Measurements from ENCODE around the gene LHPP. TPM values are rescaled to one million over a fixed set of nuclear protein-coding genes. Genes with fewer than 3 reads are reported as not detected.

Gene LHPP
- total RNA-seq, 1 donor from 2014 or later: 8.4 TPM

DNA sequence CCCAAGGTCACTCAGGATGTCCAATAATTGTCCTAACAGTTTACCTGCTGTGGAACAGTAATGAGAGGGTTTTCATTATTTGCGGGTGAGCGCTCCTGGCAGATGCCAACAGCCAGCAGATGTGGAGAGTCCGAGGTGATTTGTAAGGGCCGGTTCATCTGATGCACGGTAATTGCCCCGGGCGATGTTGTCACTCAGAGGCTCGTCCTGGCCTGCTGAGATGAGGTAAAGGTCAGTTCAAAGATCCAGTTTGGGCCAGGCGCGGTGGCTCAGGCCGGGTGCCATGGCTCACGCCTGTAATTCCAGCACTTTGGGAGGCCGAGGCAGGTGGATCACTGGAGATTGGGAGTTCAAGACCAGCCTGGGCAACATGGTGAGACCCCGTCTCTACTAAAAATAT is 16.9 kb downstream of the LHPP start:
- Mint-ChIP-seq H3K36me3 (ENCODE audit: low read depth) (no peaks in the 10 kb centered on the region), H3K4me3 (ENCODE audit: low read depth) (no peak overlapping the region), H3K4me1 (ENCODE audit: low read depth) (no peaks in the 10 kb centered on the region), H3K27me3 (ENCODE audit: low read depth) (no peaks in the 10 kb centered on the region), H3K27ac (no peak overlapping the region), H3K9me3 (no peaks in the 10 kb centered on the region)
- DNase-seq (ENCODE audit: low spot score): no peak
- intact Hi-C loops (cut with micrococcal nuclease): no loop called here

DNA sequence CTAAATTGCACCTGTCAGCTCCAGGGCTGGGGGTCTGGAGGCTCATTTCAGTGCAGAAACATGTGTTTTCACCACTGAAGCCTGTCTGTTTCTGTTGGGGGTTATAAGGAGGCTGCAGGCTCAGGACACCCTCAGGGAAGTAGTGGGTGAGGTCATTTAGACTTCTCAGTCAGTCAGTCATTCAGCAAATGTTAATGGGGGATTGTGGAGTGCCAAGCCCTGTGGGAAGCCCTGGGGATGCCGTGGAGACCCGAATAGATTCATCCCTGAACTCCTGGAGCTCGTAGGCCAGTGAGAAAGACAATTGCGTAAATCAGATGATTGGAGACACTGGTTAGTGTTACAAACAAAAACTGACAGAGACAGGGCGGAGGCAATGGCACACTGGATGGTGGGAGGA is 19.2 kb downstream of the LHPP start:
- Mint-ChIP-seq H3K27ac (no peak overlapping the region), H3K36me3 (ENCODE audit: low read depth) (no peaks in the 10 kb centered on the region), H3K27me3 (ENCODE audit: low read depth) (no peaks in the 10 kb centered on the region), H3K4me3 (ENCODE audit: low read depth) (no peak overlapping the region), H3K9me3 (no peaks in the 10 kb centered on the region), H3K4me1 (ENCODE audit: low read depth) (no peaks in the 10 kb centered on the region)
- no peak for DNase-seq (ENCODE audit: low spot score)
- intact Hi-C loops (cut with micrococcal nuclease): no loop called here

DNA sequence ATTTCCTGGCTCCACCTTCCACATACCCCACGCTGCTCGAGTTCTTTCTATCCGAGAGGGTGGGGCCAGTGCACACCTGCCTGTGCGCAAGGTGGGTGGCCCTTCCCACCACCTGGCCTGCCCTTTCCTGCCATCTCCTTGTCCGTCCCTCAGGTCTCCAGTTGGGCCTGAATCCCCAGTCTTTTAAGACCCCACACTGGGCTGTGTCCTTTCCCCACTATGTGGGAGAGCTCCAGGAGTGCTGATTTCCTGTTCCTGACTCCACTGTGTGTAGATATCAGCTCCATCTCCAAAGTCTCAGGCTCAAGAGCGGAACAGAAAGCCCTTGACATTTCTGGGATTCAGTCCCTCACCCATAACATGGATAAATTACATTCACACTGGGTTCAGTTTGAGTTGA is 20.1 kb downstream of the LHPP start:
- Mint-ChIP-seq H3K27ac (no peak overlapping the region), H3K4me1 (ENCODE audit: low read depth) (no peaks in the 10 kb centered on the region), H3K9me3 (peaks cover 7% of the 10 kb centered on the region), H3K36me3 (ENCODE audit: low read depth) (no peaks in the 10 kb centered on the region), H3K4me3 (ENCODE audit: low read depth) (no peak overlapping the region), H3K27me3 (ENCODE audit: low read depth) (no peaks in the 10 kb centered on the region)
- no peak for DNase-seq (ENCODE audit: low spot score)
- intact Hi-C loops (cut with micrococcal nuclease): no loop called here

DNA sequence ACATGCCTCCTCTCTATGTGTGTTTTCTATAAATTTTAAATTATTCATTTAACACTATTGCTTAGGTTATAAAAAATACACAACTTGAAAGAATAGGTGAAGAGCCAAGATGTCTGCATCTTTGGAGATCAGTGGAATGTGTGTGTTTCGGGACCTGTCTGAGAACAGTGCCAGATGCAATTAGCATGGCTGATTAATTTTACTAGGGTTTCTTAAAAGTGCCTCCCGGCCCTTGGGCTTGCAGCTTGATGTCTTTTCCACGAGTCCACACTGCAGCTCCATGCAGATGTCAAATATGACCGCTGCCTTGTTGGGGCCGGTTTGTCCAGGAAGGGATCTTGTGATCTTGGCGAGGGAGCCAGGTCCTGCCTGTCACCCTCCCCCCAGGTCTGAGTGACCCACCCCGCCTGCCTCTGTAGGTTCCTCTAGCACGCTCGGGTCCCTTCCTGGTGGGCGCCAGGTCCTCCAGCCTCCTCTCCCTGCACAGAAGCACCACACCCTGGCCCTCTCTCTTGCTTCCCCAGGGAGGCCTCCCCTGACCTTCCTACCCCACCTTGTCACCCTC is 20.7 kb downstream of the LHPP start:
- H3K36me3 Mint-ChIP-seq (ENCODE audit: low read depth): no peaks in the 10 kb centered on the region
- no peak overlapping the region for H3K27ac Mint-ChIP-seq
- peaks cover 13% of the 10 kb centered on the region for H3K9me3 Mint-ChIP-seq
- no peak overlapping the region for H3K4me3 Mint-ChIP-seq (ENCODE audit: low read depth)
- H3K4me1 Mint-ChIP-seq (ENCODE audit: low read depth): no peaks in the 10 kb centered on the region
- H3K27me3 Mint-ChIP-seq (ENCODE audit: low read depth): no peaks in the 10 kb centered on the region
- no peak for DNase-seq (ENCODE audit: low spot score)
- intact Hi-C loops (cut with micrococcal nuclease): no loop called here

DNA sequence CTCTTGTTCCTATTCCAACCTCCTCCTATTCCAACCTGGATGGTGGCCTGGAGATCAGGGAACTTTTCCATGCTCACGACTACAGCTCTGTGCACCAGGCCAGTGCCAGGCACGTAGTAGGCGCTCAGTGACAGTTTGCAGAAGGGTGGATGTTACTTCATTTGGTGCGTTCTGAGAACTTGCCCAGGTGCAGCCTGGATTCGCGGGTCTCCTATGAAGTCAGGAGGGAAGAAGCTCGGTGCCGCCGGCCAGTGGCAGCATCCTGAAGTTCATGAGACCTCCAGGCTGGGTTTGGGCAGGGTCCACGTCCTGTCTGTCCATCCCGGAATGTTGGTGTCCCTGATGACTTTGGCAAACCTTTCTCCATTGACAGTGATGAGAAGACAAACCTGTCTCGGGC is 21.3 kb downstream of the LHPP start:
- Mint-ChIP-seq H3K9me3 (peaks cover 14% of the 10 kb centered on the region), H3K4me1 (ENCODE audit: low read depth) (no peaks in the 10 kb centered on the region)

DNA sequence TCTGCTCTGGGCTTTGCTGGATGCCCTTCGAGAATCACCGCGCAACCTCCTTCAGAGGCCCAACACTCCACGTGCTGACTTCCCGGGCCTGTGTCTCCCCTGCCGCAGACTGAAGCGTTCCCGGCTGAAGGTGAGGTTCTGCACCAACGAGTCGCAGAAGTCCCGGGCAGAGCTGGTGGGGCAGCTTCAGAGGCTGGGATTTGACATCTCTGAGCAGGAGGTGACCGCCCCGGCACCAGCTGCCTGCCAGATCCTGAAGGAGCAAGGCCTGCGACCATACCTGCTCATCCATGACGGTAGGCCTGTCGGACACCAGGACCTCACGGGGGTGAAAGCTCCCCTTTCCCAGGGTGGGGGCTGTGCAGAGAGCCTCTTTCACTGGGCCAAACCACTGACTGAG is 22.4 kb downstream of the LHPP start:
- Mint-ChIP-seq H3K36me3 (ENCODE audit: low read depth) (no peaks in the 10 kb centered on the region), H3K4me3 (ENCODE audit: low read depth) (no peak overlapping the region), H3K27me3 (ENCODE audit: low read depth) (no peaks in the 10 kb centered on the region), H3K27ac (no peak overlapping the region), H3K9me3 (peaks cover 14% of the 10 kb centered on the region), H3K4me1 (ENCODE audit: low read depth) (no peaks in the 10 kb centered on the region)
- DNase-seq (ENCODE audit: low spot score): no peak
- intact Hi-C loops (cut with micrococcal nuclease): no loop called here

More for the DNA sequence above, 21.3 kb downstream of the LHPP start:
- Mint-ChIP-seq H3K27ac (no peak overlapping the region), H3K27me3 (ENCODE audit: low read depth) (no peaks in the 10 kb centered on the region), H3K36me3 (ENCODE audit: low read depth) (no peaks in the 10 kb centered on the region), H3K4me3 (ENCODE audit: low read depth) (no peak overlapping the region)
- DNase-seq (ENCODE audit: low spot score): no peak
- intact Hi-C loops (cut with micrococcal nuclease): no loop called here

DNA sequence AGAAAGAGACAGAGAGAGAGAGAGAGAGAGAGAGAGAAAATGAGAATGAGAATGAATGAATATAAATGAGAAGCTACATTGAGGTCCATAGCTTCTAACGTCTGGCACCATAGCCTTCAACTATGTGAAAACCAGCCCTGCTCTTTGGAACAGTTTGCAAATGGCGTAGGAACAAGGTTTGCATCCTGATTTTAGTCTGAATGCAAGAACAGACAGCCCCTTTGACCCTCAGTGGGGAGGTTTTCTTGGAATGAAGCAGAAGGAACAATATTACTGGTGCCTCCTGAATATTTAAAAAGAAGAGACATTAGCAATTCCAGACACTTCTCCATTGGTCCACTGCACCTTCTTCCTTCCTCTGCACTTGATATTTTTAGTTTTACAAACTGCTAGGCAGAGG is 23.0 kb downstream of the LHPP start:
- no peaks in the 10 kb centered on the region for H3K36me3 Mint-ChIP-seq (ENCODE audit: low read depth)
- H3K27ac Mint-ChIP-seq: no peak overlapping the region
- intact Hi-C loops (cut with micrococcal nuclease): no loop called here
- no peak overlapping the region for H3K4me3 Mint-ChIP-seq (ENCODE audit: low read depth)
- peaks cover 14% of the 10 kb centered on the region for H3K9me3 Mint-ChIP-seq
- DNase-seq (ENCODE audit: low spot score): no peak
- no peaks in the 10 kb centered on the region for H3K4me1 Mint-ChIP-seq (ENCODE audit: low read depth)
- no peaks in the 10 kb centered on the region for H3K27me3 Mint-ChIP-seq (ENCODE audit: low read depth)

DNA sequence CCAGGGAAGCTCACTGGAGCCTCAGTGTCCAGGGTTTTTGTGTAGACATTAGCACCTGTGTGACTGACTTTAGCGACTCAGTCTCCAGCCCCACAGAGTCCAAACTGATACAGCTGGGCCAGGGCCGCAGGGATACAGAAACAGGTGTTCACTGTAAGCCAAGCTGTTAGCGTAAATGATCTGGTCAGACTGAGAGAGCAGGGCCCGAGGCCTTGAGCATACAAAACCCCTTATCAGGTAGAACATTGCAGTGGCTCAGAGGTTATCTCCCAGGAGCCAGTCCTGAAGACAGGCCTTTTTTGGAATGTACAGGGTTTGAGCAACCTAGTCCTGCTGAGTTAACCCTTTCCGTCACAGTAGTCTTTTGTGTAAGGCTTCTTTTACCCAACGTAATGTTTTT is 25.0 kb downstream of the LHPP start:
- no peaks in the 10 kb centered on the region for H3K4me1 Mint-ChIP-seq (ENCODE audit: low read depth)
- intact Hi-C loops (cut with micrococcal nuclease): no loop called here
- DNase-seq (ENCODE audit: low spot score): no peak
- no peak overlapping the region for H3K27ac Mint-ChIP-seq
- H3K36me3 Mint-ChIP-seq (ENCODE audit: low read depth): no peaks in the 10 kb centered on the region
- no peaks in the 10 kb centered on the region for H3K27me3 Mint-ChIP-seq (ENCODE audit: low read depth)
- peaks cover 14% of the 10 kb centered on the region for H3K9me3 Mint-ChIP-seq
- no peak overlapping the region for H3K4me3 Mint-ChIP-seq (ENCODE audit: low read depth)

DNA sequence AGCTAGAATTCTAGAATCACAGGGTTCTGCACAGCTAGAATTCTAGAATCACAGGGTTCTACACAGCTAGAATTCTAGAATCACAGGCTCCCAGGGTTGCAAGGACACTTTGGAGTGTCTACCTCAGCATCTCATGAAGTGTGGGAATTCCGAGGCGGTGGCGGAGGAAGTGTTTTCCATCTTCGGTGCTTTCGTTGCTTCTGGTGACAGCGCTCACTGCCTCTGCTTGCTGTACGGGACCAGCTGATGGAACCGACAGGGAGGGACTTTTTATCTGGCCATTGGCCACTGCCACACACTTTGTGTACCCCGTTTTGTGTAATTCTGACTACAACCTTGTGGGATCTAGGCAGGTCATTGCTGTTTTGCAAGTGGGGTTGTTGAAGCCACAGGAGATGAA is 29.5 kb downstream of the LHPP start:
- H3K27ac Mint-ChIP-seq: no peak overlapping the region
- intact Hi-C loops (cut with micrococcal nuclease): no loop called here
- H3K27me3 Mint-ChIP-seq (ENCODE audit: low read depth): no peaks in the 10 kb centered on the region
- H3K9me3 Mint-ChIP-seq: peaks cover 13% of the 10 kb centered on the region
- no peak for DNase-seq (ENCODE audit: low spot score)
- no peaks in the 10 kb centered on the region for H3K36me3 Mint-ChIP-seq (ENCODE audit: low read depth)
- peaks cover 8% of the 10 kb centered on the region for H3K4me1 Mint-ChIP-seq (ENCODE audit: low read depth)
- H3K4me3 Mint-ChIP-seq (ENCODE audit: low read depth): no peak overlapping the region

DNA sequence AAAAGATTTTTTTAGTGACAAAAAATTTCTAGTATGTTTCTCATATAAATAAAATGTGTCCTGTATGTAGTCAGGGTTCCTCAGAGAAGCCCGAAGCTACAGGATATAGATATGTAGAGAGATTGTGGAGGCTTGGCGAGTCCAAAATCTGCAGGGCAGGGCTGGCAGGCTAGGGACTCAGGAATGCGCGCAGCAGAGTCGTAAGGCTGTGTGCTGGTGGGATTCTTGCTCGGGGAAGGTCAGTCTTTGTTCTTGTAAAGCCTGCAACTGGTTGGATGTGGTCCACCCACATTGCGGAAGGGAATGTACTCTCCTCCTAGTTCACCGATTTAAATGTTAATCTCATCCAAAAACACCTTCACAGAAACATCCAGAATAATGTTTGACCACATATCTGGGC is 30.6 kb downstream of the LHPP start:
- Mint-ChIP-seq H3K27me3 (ENCODE audit: low read depth) (no peaks in the 10 kb centered on the region), H3K4me1 (ENCODE audit: low read depth) (peaks cover 8% of the 10 kb centered on the region), H3K27ac (no peak overlapping the region)

DNA sequence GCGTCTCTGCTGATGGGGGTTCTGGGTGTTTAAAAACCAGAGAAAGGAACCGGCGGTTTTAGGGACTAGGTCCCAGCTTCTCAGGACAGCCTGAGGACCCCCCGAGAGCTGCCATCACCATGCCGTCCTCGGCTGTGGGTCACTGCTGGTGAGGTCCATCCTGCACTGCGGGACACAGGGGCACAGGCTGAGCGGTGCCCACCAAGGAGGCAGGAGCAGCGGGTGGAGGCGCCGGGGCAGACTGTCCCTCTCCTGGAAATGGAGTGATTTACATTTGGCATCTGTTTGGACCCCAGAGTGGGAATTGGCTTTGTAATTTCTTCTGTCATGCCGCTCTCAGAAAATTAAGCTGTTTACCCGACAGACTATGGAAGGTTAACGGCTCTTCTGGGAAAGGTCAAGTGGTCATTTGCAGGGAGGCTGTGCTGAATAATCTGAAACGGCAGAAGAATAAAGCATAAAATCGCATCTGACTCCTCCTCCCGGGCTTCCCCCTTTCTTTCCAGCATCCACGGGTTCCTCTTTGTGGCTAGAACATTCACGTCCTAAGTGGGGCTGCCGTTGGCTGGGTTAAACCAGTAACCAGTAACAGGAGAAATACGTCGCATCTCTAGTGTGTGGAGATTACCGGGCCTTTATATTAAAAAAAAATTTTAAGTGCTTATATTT is 31.7 kb downstream of the LHPP start:
- no peaks in the 10 kb centered on the region for H3K36me3 Mint-ChIP-seq (ENCODE audit: low read depth)
- no peak for DNase-seq (ENCODE audit: low spot score)
- no peak overlapping the region for H3K27ac Mint-ChIP-seq
- intact Hi-C loops (cut with micrococcal nuclease): no loop called here
- peaks cover 8% of the 10 kb centered on the region for H3K4me1 Mint-ChIP-seq (ENCODE audit: low read depth)
- no peak overlapping the region for H3K4me3 Mint-ChIP-seq (ENCODE audit: low read depth)
- no peaks in the 10 kb centered on the region for H3K27me3 Mint-ChIP-seq (ENCODE audit: low read depth)
- no peaks in the 10 kb centered on the region for H3K9me3 Mint-ChIP-seq

More for the DNA sequence above, 30.6 kb downstream of the LHPP start:
- Mint-ChIP-seq H3K9me3 (peaks cover 1% of the 10 kb centered on the region), H3K4me3 (ENCODE audit: low read depth) (no peak overlapping the region), H3K36me3 (ENCODE audit: low read depth) (no peaks in the 10 kb centered on the region)
- intact Hi-C loops (cut with micrococcal nuclease): no loop called here
- no peak for DNase-seq (ENCODE audit: low spot score)

DNA sequence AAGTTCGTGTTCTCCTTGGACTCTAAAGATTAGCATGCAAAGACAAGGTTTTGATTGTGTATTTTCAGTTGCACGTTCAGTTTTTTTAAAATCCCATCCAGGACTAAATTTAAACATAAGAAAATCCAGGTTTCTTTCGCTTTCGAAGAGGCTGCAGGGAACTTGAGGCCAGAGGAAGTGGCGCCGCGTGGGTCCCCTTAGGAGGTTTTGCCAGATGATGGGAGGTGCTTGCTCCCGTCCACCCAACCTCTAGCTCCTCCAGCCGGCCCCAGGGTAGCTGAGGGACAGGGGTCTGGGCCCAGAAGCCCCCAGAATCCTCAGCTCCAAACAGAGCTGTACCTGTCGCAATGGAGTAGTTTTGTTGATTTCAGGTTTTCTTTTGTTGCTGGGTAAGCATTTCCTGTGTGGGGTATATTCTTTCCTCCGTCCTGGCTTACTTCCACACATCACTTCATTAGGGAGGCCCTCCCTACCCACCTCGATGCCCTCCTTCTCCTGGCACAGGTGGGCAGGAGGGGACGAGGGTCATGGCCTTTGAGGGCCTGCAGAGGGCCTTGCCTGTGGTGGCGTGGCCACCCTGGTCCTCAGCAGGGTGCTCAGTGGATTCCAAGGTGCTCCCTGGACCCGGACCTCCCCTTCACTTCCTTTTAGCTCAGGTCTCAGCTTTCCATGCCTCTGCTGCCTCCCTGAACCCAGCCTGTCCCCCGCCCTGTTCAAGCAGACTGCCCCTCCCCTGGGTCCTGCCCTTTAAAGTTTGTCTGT is 32.6 kb downstream of the LHPP start:
- Mint-ChIP-seq H3K36me3 (ENCODE audit: low read depth) (no peaks in the 10 kb centered on the region), H3K9me3 (no peaks in the 10 kb centered on the region), H3K4me3 (ENCODE audit: low read depth) (peak overlapping the region; percentile 45), H3K27me3 (ENCODE audit: low read depth) (no peaks in the 10 kb centered on the region), H3K4me1 (ENCODE audit: low read depth) (peaks cover 8% of the 10 kb centered on the region), H3K27ac (no peak overlapping the region)
- intact Hi-C loops (cut with micrococcal nuclease): no loop called here
- no peak for DNase-seq (ENCODE audit: low spot score)

DNA sequence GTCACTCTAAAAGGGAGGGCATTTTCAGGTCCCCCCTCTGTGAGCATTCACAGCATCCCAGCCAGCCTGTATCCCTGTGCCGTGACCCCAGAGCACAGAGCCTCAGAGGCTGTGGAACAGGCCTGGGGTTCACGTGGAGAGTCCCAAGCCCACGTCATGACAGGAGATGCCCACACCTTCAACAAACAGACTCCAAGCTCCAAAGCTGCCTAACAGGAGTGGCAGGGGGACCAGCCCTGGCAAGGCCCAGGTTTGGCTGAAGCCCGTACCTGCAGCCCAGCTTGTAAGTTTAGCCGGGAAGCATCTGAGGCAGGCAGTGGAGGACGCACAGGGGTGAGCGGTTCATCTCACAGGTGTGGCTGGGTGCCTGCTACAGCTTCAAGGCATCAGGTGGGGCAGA is 33.5 kb downstream of the LHPP start:
- no peaks in the 10 kb centered on the region for H3K27me3 Mint-ChIP-seq (ENCODE audit: low read depth)
- H3K4me3 Mint-ChIP-seq (ENCODE audit: low read depth): no peak overlapping the region
- no peak for DNase-seq (ENCODE audit: low spot score)
- peaks cover 3% of the 10 kb centered on the region for H3K36me3 Mint-ChIP-seq (ENCODE audit: low read depth)
- intact Hi-C loops (cut with micrococcal nuclease): no loop called here
- peaks cover 8% of the 10 kb centered on the region for H3K4me1 Mint-ChIP-seq (ENCODE audit: low read depth)
- H3K9me3 Mint-ChIP-seq: no peaks in the 10 kb centered on the region
- no peak overlapping the region for H3K27ac Mint-ChIP-seq
